NCI-H748 (cell line): ENCODE measurements around the gene TRMT1L.
A peak's percentile ranks its signal among the peaks of the same experiment; 100 is the strongest.

Source experiments
- DNase-seq: peaks from one replicate; lab custom pipeline; 2025; ENCODE audit not compliant: unreplicated experiment; lab: John Stamatoyannopoulos, UW

Gene TRMT1L

GRCh38 chr1:185132534-185132933 is 24.2 kb downstream of the TRMT1L start:
- DNase-seq: no peak

- DNase-seq: no peak
Observed at GRCh38 chr1:185129708-185130107, 27.0 kb downstream of the TRMT1L start.

GRCh38 chr1:185112356-185112755 is 44.4 kb downstream of the TRMT1L start:
- no peak for DNase-seq

- no peak for DNase-seq
Observed at GRCh38 chr1:185111873-185112272, 44.9 kb downstream of the TRMT1L start.

GRCh38 chr1:185110145-185110544 is 46.6 kb downstream of the TRMT1L start:
- no peak for DNase-seq

GRCh38 chr1:185108321-185108720 is 48.4 kb downstream of the TRMT1L start:
- no peak for DNase-seq

- no peak for DNase-seq
Observed at GRCh38 chr1:185105121-185105520, 51.6 kb downstream of the TRMT1L start.

GRCh38 chr1:185104083-185104482 is 52.7 kb downstream of the TRMT1L start:
- DNase-seq: no peak

GRCh38 chr1:185096531-185096930 is 60.2 kb downstream of the TRMT1L start:
- DNase-seq: no peak

GRCh38 chr1:185094761-185095160 is 62.0 kb downstream of the TRMT1L start:
- DNase-seq: no peak

- DNase-seq: peak; percentile 63
Observed at GRCh38 chr1:185091480-185091879, 65.3 kb downstream of the TRMT1L start.

- no peak for DNase-seq
Observed at GRCh38 chr1:185087746-185088145, 69.0 kb downstream of the TRMT1L start.

GRCh38 chr1:185087101-185087500 is 69.7 kb downstream of the TRMT1L start:
- no peak for DNase-seq

- no peak for DNase-seq
Observed at GRCh38 chr1:185083818-185084217, 72.9 kb downstream of the TRMT1L start.

GRCh38 chr1:185080422-185080821 is 76.3 kb downstream of the TRMT1L start:
- no peak for DNase-seq

GRCh38 chr1:185077374-185077773 is 79.4 kb downstream of the TRMT1L start:
- no peak for DNase-seq

- no peak for DNase-seq
Observed at GRCh38 chr1:185075476-185075875, 81.3 kb downstream of the TRMT1L start.

GRCh38 chr1:185074307-185074706 is 82.4 kb downstream of the TRMT1L start:
- DNase-seq: no peak

- no peak for DNase-seq
Observed at GRCh38 chr1:185073725-185074124, 83.0 kb downstream of the TRMT1L start.

- no peak for DNase-seq
Observed at GRCh38 chr1:185070051-185070450, 86.7 kb downstream of the TRMT1L start.

GRCh38 chr1:185069202-185069772 is 87.5 kb downstream of the TRMT1L start:
- DNase-seq: no peak

GRCh38 chr1:185068341-185068740 is 88.4 kb downstream of the TRMT1L start:
- no peak for DNase-seq
